Osteocyte (in vitro differentiated cells): ENCODE data around the gene KASH5. TPM values are rescaled to one million over a fixed set of nuclear protein-coding genes. Genes with fewer than 3 reads are reported as not detected.

Experiments
- DNase-seq: peaks from one replicate; pipeline ENCODE4 v3.0.0; 2021; ENCODE audit warnings: mixed read lengths; ENCODE audit not compliant: unreplicated experiment; ENCODE audit errors: extremely low spot score
- H3K27ac Mint-ChIP-seq: one replicate; pipeline ENCODE4 v1.8.0; 2021; ENCODE audit warnings: mild to moderate bottlenecking, mixed read lengths; ENCODE audit not compliant: unreplicated experiment
- H3K27me3 Mint-ChIP-seq: one replicate; pipeline ENCODE4 v1.8.0; 2021; ENCODE audit warnings: mixed read lengths; ENCODE audit not compliant: unreplicated experiment
- H3K36me3 Mint-ChIP-seq: one replicate; pipeline ENCODE4 v1.8.0; 2021; ENCODE audit warnings: mixed read lengths; ENCODE audit not compliant: unreplicated experiment
- H3K4me1 Mint-ChIP-seq: one replicate; pipeline ENCODE4 v1.8.0; 2021; ENCODE audit warnings: mixed read lengths; ENCODE audit not compliant: unreplicated experiment
- H3K4me3 Mint-ChIP-seq: one replicate; pipeline ENCODE4 v1.8.0; 2021; ENCODE audit warnings: mild to moderate bottlenecking, moderate library complexity, mixed read lengths; ENCODE audit not compliant: unreplicated experiment
- H3K9me3 Mint-ChIP-seq: one replicate; pipeline ENCODE4 v1.8.0; 2021; ENCODE audit warnings: mixed read lengths; ENCODE audit not compliant: unreplicated experiment
- long read RNA-seq: library from polyadenylated mRNA; unstranded; transcript quantifications from one replicate; pipeline ENCODE4 v2.0.0, GENCODE V29; 2021
- total RNA-seq: library from RNA; stranded (reverse); gene quantifications from 2 replicates; pipeline ENCODE4 v1.2.1, GENCODE V29; 2021
- TF ChIP-seq, protein P1 (sequence below): fragments of 200-600 bp; sonication (generic); IDR thresholded peaks from 2 replicates; pipeline ENCODE4 v1.5.0; 2021; ENCODE audit warnings: antibody characterized with exemption, mild to moderate bottlenecking, moderate library complexity

KASH5 gene, protein sequence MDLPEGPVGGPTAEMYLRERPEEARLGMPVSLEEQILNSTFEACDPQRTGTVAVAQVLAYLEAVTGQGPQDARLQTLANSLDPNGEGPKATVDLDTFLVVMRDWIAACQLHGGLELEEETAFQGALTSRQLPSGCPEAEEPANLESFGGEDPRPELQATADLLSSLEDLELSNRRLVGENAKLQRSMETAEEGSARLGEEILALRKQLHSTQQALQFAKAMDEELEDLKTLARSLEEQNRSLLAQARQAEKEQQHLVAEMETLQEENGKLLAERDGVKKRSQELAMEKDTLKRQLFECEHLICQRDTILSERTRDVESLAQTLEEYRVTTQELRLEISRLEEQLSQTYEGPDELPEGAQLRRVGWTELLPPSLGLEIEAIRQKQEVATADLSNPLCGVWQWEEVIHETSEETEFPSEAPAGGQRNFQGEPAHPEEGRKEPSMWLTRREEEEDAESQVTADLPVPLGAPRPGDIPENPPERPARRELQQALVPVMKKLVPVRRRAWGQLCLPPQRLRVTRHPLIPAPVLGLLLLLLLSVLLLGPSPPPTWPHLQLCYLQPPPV
- not detected in 2 replicates for total RNA-seq
- long read RNA-seq, result 0 reads

DNA sequence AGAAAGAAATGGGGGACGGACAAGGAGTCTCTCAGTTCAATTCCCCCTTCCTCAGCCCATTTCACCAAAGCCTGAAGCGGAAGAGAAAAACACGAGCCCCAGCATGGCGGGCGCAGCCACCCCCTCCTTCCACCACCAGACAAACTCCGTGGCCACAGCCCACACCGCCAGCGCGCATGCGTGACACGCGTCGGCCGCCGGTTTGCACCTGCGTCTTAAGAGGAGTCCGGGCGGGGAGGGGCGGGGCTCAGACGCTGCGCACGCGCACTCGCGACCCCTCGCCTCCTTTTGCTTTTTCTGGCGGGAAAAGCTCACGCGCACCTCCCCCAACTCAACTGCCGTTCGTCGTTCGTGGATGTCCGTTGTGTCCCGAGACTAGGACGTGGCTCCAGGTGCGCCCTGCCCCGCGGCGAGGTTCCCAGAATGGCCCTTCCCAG, at the start of gene KASH5:
Gene KASH5, plus strand, starts transcription at position 314 of the 437 bp plus-strand sequence. CDS start 2,635 bp downstream, outside the sequence.
- Mint-ChIP-seq H3K9me3 (peaks cover 3% of the 10 kb centered on the region), H3K27me3 (peaks cover 13% of the 10 kb centered on the region), H3K36me3 (no peaks in the 10 kb centered on the region), H3K27ac (no peak within 1 kb of the TSS), H3K4me1 (peaks cover 2% of the 10 kb centered on the region), H3K4me3 (no peak within 1 kb of the TSS)
- TF ChIP-seq, protein P1, sequence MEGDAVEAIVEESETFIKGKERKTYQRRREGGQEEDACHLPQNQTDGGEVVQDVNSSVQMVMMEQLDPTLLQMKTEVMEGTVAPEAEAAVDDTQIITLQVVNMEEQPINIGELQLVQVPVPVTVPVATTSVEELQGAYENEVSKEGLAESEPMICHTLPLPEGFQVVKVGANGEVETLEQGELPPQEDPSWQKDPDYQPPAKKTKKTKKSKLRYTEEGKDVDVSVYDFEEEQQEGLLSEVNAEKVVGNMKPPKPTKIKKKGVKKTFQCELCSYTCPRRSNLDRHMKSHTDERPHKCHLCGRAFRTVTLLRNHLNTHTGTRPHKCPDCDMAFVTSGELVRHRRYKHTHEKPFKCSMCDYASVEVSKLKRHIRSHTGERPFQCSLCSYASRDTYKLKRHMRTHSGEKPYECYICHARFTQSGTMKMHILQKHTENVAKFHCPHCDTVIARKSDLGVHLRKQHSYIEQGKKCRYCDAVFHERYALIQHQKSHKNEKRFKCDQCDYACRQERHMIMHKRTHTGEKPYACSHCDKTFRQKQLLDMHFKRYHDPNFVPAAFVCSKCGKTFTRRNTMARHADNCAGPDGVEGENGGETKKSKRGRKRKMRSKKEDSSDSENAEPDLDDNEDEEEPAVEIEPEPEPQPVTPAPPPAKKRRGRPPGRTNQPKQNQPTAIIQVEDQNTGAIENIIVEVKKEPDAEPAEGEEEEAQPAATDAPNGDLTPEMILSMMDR, result no peak
- no peak for DNase-seq

- no peaks in the 10 kb centered on the region for H3K27me3 Mint-ChIP-seq
- H3K4me3 Mint-ChIP-seq, result no peak overlapping the region
- TF ChIP-seq, protein P1, result no peak
- H3K9me3 Mint-ChIP-seq, result no peaks in the 10 kb centered on the region
- H3K36me3 Mint-ChIP-seq, result peaks cover 32% of the 10 kb centered on the region
- H3K27ac Mint-ChIP-seq, result no peak overlapping the region
- H3K4me1 Mint-ChIP-seq, result peaks cover 5% of the 10 kb centered on the region
- DNase-seq, result no peak
Measured at GRCh38 chr19:49338691-49339300, 49.3 kb upstream of the KASH5 start.

- Mint-ChIP-seq H3K4me3 (no peak overlapping the region), H3K27ac (no peak overlapping the region), H3K36me3 (peaks cover 33% of the 10 kb centered on the region), H3K9me3 (no peaks in the 10 kb centered on the region), H3K4me1 (peaks cover 3% of the 10 kb centered on the region), H3K27me3 (no peaks in the 10 kb centered on the region)
- TF ChIP-seq, protein P1, result no peak
- no peak for DNase-seq
Measured at GRCh38 chr19:49339301-49340068, 48.6 kb upstream of the KASH5 start.

- DNase-seq, result no peak
- TF ChIP-seq, protein P1, result no peak
- Mint-ChIP-seq H3K9me3 (no peaks in the 10 kb centered on the region), H3K27ac (no peak overlapping the region), H3K4me1 (peaks cover 3% of the 10 kb centered on the region), H3K36me3 (peaks cover 41% of the 10 kb centered on the region), H3K27me3 (no peaks in the 10 kb centered on the region), H3K4me3 (no peak overlapping the region)
Measured at GRCh38 chr19:49340069-49340864, 47.8 kb upstream of the KASH5 start.
